K562 (cell line): ENCODE data around the gene UBA3. TPM values are rescaled to one million over a fixed set of nuclear protein-coding genes. Genes with fewer than 3 reads are reported as not detected.

Experiments used
- BMI1 ChIP-seq: fragments of 150-350 bp; IDR thresholded peaks from 2 replicates; pipeline ENCODE4 v1.6.1; 2014; ENCODE audit warnings: low read length
- CXXC5 ChIP-seq: fragments of 250-450 bp; sonication (Bioruptor Pico); IDR thresholded peaks from 2 replicates; pipeline ENCODE4 v1.8.0; 2022; ENCODE audit warnings: inconsistent platforms, mild to moderate bottlenecking, moderate library complexity
- E2F6 ChIP-seq, 2 experiments: IDR thresholded peaks; 2 replicates each; pipeline ENCODE4 v1.6.1; 2011; ENCODE audit warnings: borderline replicate concordance in 1 of 2, control low read depth in 1 of 2, low read depth in 1 of 2, low read length in 1 of 2, mild to moderate bottlenecking in 1 of 2, mixed read lengths in 1 of 2, moderate library complexity in 1 of 2; ENCODE audit not compliant: insufficient read depth in 1 of 2, insufficient read length in 1 of 2, poor library complexity in 1 of 2, severe bottlenecking in 1 of 2; ENCODE audit errors: extremely low read depth in 1 of 2
- ETS2 ChIP-seq: IDR thresholded peaks from 2 replicates; pipeline ENCODE4 v1.6.1; 2016; ENCODE audit warnings: borderline replicate concordance, missing genetic modification characterization, mild to moderate bottlenecking, moderate library complexity, missing compliant biosample characterization; ENCODE audit not compliant: poor library complexity, severe bottlenecking
- KLF6 ChIP-seq: fragments of 250-450 bp; sonication (Bioruptor Pico); IDR thresholded peaks from 2 replicates; pipeline ENCODE4 v1.4.0; 2020; ENCODE audit warnings: mild to moderate bottlenecking, moderate library complexity, borderline replicate concordance
- MTA2 ChIP-seq: fragments of 450-650 bp; IDR thresholded peaks from 2 replicates; pipeline ENCODE4 v1.6.1; 2016; ENCODE audit warnings: low read depth
- PML ChIP-seq: IDR thresholded peaks from 2 replicates; pipeline ENCODE4 v1.6.1; 2012; ENCODE audit warnings: low read length, inconsistent platforms
- PRMT5 ChIP-seq: sonication (generic); formaldehyde crosslinking; IDR thresholded peaks from 2 replicates; pipeline ENCODE4 v1.5.0; 2020; ENCODE audit warnings: missing genetic modification reagents
- SIN3B ChIP-seq: fragments of 450-650 bp; IDR thresholded peaks from 2 replicates; pipeline ENCODE4 v1.6.1; 2017; ENCODE audit warnings: low read depth, mild to moderate bottlenecking, moderate library complexity
- SMAD2 ChIP-seq: fragments of 150-350 bp; IDR thresholded peaks from 2 replicates; pipeline ENCODE4 v1.6.1; 2014; ENCODE audit warnings: low read depth, mild to moderate bottlenecking, low read length
- YBX1 ChIP-seq: fragments of 450-650 bp; IDR thresholded peaks from 2 replicates; pipeline ENCODE4 v1.7.1; 2016; ENCODE audit warnings: mild to moderate bottlenecking
- ZC3H8 ChIP-seq: fragments of 450-650 bp; IDR thresholded peaks from 2 replicates; pipeline ENCODE4 v1.6.1; 2017
- ZFP91 ChIP-seq: sonication (generic); formaldehyde crosslinking; IDR thresholded peaks from 2 replicates; pipeline ENCODE4 v1.8.0; 2022; ENCODE audit warnings: mild to moderate bottlenecking, missing genetic modification reagents
- ZNF184 ChIP-seq: sonication (generic); formaldehyde crosslinking; IDR thresholded peaks from 2 replicates; pipeline ENCODE4 v1.5.0; 2020; ENCODE audit warnings: missing genetic modification reagents
- ZNF318 ChIP-seq, 2 experiments: fragments of 450-650 bp; IDR thresholded peaks; 2 replicates each; pipeline ENCODE4 v1.6.1; 2016; ENCODE audit warnings: mild to moderate bottlenecking in 2 of 2, borderline replicate concordance in 1 of 2, low read depth in 1 of 2, moderate library complexity in 1 of 2
- polyA plus RNA-seq, 8 experiments: library from polyadenylated mRNA; depleted of rRNA in 4 of 8; stranded (reverse) in 5 of 8; unstranded in 3 of 8; fragments of >200 nt; fragmentation: Nextera tagmentation in 2 of 8; fragmentation: Illumina TruSeq in 1 of 8; extraction: Ambion mirVana in 2 of 8; extraction: Trizol in 1 of 8; gene quantifications; 2 replicates each; pipeline versions ENCODE4 v1.2.1 to v1.2.3, GENCODE V29; 2011 to 2014; ENCODE audit warnings: inconsistent platforms in 1 of 8, missing spikeins in 1 of 8
- total RNA-seq, 7 experiments: library from RNA; depleted of rRNA in 6 of 7; stranded (reverse); fragments of >200 nt in 6 of 7; fragmentation: Illumina TruSeq in 2 of 7; extraction: Trizol in 2 of 7; gene quantifications; 2 replicates each; pipeline versions ENCODE4 v1.2.1 to v1.2.3, GENCODE V29; 2011 to 2021; ENCODE audit warnings: low replicate concordance in 1 of 7

Gene UBA3
- total and polyA plus RNA-seq, 9 of the 15 experiments (the other 6 are each of a cell fraction or from before 2014, with no cell fraction given): 23.2 to 80.0 (median 38.6) TPM

GRCh38 chr3:69085168-69085832 is 5.1 kb upstream of the UBA3 start (continued):
- TF ChIP-seq ZFP91 (no peak), E2F6 (IDR thresholded peaks at IDR 0.05; ENCODE audit: borderline replicate concordance in 1 of 2, extremely low read depth in 1 of 2, insufficient read depth in 1 of 2, insufficient read length in 1 of 2, low read depth in 1 of 2, low read length in 1 of 2, poor library complexity in 1 of 2, severe bottlenecking in 1 of 2) (peak in 1 of 2 experiments; percentile 7), CXXC5 (CRISPR knock-in tag) (no peak; the same call in 1 of the 2 replicates), PRMT5 (CRISPR knock-in tag) (no peak), BMI1 (no peak), SMAD2 (no peak), ZNF318 (IDR thresholded peaks at IDR 0.05; ENCODE audit: borderline replicate concordance in 1 of 2, low read depth in 1 of 2) (no peak), ETS2 (tag) (no peak), MTA2 (no peak), YBX1 (no peak), ZC3H8 (no peak), PML (no peak), KLF6 (no peak), SIN3B (no peak), ZNF184 (no peak)
